Measurements from ENCODE around the gene ZNF407.
"Not testable (repeated sequence)": the region's sequence is repeated elsewhere in the genome, so short reads cannot be mapped to it uniquely, and the experiment has no call there.

GRCh38 chr18:75104029-75104428, 506.4 kb downstream of the ZNF407 start:
- not testable (repeated sequence) for TF ChIP-seq CTCF, EP300 (IDR thresholded peaks at IDR 0.05)
